GM19438 (cell line): ENCODE results near the gene UBALD1.
"Not testable (repeated sequence)": the region's sequence is repeated elsewhere in the genome, so short reads cannot be mapped to it uniquely, and the experiment has no call there.

Experiments used
- ATAC-seq: cut with Tn5 transposase; IDR thresholded peaks from one replicate; pipeline ENCODE4 v1.9.1; 2021; ENCODE audit warnings: low read depth; ENCODE audit not compliant: unreplicated experiment

UBALD1 gene

DNA sequence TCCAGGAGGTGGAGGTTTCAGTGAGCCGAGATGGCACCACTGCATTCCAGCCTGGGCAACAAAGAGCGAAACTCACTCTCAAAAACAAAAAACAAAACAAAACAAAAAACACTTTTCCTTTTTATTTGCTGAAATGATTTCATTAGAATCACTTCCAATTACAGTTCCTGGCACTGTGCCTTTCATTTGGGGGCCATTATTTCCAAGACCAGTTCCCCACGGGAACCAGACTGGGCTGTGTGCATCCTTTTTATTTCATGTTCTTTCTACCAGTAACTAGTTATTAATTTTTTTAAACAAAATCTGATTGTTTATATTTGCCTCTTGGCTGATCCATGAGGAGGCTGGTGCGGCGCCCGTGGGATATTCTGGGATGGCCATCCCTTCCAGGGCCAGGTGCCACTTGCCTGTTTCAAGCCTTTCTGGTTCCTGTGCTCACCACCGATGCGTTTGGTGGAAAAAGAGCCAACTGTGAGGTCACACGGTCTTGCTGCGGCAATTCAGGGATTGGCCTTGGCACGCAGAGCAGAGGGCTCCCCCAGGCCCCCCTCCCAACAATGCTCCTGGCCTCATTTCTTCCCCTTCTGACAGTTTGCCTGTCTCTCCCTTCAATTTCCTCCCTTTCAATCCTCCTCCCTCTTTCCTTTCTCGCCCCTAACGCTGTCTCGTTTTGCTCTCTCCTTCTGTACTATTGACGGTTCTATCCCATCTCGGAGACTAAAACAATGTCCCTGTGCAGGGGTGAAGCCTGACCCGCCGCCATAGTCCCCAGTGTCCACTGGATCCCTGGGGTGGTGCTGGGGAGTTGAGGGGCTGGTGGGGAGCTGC, 13.4 kb downstream of the UBALD1 start:
- ATAC-seq = no peak

GRCh38 chr16:4599545-4599944, 15.1 kb downstream of the UBALD1 start:
- ATAC-seq = no peak

- ATAC-seq = no peak
These were observed 15.7 kb downstream of the UBALD1 start for GRCh38 chr16:4599037-4599436.

DNA sequence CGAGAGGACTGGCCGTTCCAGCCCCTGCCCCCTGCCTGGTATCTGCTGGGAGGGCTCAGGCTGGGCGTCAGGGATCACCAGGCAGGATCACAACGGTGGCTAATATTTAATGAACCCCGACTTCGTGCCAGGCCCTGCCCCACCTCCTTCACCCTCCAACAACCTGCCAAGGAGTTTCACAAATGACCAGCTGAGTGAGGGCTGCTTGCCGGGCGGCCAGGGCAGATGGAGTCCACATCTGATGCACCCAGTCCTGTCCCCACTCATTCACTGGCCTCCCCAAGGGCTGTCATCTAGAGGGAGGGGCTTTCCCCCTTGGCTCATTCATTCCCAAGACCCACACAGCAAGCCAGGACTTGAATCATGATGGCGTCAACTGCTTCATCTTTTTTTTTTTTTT, 17.5 kb downstream of the UBALD1 start:
- no peak for ATAC-seq

DNA sequence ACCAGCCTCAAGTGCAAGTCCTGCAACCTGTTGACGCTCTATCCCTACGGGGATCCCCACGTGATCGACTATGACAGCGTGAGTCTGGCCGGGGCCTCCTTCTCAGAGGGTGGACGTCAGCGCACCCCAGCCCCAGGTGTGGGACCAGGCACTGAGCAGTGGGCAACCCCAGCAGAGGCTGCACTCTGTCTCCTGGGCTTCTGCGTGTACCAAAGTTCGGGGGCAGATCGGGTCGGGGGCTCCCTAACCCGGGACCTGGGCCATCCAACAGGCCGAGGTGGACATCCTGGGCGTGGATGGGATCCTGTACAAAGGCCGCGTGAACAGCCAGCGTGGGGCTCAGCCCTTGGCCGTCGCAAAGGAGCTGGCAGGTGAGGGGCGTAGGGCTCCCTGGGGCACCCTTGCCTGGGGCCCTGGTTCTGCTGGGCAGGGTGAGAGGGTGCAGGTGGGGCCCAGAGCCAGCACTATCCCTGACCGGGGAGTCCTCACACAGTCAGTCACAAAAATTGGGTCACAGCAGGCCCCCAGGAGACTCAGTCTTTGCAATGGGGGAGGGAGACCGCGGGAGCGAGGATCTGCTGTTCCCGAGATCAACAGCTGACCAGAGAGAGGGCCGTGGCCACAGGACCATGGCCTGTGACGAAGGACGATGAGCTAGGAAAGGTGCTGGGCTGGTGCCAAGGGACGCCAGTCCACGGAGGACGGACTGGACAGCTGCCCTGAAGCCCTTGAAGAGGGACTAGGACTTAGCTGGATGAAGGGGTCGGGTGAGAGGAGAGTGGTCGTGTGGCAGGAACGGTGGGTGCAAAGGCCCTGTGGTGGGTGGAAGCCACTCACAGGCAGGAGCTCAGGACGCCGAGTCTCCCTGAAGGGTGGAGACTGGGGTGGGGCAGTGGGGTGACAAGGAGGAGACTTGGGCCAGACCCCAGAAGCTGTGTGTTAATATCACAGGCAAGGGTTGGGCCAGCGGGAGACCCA, 20.0 kb downstream of the UBALD1 start:
- ATAC-seq = no peak

DNA sequence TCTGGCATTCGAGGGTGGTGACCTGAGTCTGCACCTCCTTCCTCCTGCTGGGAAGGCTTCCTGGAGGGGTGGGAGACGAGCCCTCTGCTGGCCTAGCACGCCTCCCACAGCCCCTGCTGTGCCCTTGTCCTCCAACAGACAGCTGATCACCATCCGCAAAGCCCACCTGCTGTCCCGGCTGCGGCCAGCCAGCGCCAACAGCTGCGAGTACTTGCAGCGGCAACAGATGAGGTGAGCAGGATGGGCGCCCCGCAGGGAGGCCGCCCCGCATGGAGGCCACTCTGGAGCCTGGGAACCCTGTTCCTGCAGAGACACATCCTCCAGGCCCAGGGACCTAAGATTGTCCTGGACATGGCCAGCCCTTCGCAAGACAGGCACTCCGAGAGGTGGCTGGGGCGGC, 21.6 kb downstream of the UBALD1 start:
- no peak for ATAC-seq

DNA sequence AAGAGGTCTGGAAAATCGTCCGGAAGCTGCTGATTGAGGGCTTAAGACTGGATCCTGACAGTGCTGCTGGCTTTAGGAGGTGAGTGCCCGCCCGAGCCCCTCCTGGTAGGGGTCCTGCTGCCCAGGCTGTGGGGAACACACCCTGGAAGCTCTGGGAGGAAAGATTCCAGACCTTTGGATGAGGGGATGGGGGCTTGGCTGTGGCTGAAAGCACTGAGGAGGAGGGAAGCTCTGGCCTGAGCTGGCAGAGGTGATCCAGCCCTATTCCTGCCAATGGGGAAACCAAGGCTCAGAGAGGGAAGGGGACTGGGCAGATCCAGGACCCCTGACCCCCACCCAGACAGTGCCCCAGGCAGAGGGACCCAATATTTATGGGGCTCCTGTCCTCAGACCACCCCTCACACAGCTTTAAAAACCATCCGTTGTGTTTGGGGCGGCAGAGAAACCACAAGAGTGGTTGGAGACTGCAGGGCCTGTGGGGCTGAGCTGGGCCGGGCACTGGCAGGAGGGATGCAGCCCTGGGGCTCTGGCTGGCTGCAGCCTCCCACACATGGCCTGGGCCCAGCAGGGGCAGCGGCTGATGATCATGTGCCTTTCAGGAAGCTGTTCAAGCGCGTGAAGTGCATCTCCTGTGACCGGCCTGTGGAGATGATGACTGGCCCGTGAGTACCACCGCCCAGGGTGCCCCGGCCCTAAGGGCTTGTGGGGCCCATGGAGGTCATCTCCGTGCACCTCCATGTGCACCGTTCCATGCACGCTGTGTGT, 22.8 kb downstream of the UBALD1 start:
- ATAC-seq = no peak

DNA sequence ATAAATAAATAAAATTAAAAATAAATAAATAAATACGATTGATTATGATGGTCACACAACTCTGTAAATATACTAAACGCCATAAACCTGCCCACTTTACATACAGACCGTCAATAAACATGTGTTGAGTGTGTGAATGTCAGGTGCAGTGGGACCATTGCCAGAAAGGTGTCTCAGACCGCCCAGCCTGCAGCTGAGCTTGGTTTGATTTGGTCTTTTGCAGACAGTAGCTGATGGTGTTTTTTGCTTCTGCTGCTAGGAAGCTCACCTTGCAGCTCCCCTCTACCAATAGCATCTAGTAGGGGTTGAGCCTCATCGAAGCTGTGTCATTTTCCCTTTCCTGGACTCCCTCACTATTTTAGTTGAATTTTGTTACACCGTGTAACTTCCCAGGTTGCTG, 23.5 kb downstream of the UBALD1 start:
- ATAC-seq = no peak

- no peak for ATAC-seq
These were observed 25.7 kb downstream of the UBALD1 start for GRCh38 chr16:4588961-4589360.

DNA sequence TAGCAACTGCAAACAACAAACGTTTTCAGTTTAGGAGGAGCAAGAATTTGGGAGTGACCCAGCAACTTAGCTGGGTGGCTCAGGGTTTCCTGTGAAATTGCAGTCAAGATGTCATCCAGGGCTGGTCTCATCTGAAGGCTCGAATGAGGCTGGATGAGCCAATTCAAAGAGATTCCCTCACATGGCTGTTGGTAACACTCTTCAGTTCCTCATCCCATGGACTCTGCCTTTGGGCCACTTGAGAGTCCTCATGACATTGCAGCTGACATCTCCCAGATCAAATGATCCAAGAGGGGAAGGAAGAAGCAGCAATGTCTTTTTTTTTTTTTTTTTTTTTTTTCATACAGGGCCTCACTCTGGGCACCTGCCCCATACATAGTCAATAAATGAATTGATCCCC, 26.3 kb downstream of the UBALD1 start:
- ATAC-seq = no peak

DNA sequence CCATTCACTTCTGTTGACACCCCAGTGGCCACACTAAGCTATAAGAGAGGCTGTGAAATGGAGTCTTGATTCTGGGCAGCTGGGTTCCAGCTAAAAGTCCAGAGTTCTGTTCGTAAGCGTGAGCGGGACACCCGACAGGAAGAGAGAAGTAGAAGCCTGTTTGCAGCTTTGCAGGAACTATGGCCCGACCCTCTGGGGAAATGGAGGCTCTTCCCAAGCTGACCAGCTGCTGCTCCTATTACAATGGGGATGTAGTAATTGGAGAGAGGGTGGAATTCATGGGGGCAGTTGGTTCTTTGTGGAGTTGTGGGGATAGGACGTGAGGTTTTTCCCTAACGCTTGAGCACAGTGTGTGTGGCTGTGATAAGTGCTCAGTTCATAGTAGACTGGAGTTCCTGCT, 28.4 kb downstream of the UBALD1 start:
- no peak for ATAC-seq

GRCh38 chr16:4583906-4584305, 30.8 kb downstream of the UBALD1 start:
- ATAC-seq = no peak

DNA sequence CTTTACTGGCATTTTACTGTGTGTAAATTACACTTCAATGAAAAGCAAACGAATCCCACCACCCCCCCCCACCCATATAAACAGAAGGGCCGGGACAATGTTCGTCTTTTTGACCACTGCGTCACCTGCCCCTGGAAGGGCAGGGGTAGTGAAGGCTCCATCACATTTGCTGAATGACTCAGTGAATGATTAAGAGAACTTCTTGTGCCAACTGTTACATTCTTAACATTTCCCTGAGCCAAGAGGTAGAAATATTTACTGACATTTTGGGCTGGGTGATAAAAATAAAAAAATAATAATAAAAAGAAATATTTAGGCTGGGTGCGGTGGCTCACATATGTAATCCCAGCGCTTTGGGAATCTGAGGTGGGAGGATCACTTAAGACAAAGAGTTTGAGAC, 34.4 kb downstream of the UBALD1 start:
- no peak for ATAC-seq

- ATAC-seq = no peak
These were observed 35.6 kb downstream of the UBALD1 start for GRCh38 chr16:4578961-4579530.

DNA sequence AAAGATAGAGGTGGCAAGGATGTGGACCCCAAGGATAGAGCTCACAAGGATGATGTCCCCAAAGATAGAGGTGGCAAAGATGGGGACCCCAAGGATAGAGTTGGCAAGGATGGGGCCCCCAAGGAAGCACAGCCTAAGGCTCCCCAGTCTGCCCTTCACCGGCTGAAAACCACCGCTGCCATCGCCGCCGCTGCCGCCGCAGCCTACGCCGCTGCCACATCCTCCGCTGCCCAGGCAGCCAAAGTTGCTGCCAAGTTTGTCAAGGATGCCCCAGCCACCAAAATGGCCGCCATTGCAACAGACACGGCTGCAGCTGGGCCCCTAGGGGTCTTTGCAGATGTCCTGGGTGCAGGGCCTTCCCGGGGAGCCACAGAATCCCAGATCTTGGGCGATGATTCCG, 38.7 kb downstream of the UBALD1 start:
- ATAC-seq = no peak

GRCh38 chr16:4574919-4575705, 39.6 kb downstream of the UBALD1 start:
- ATAC-seq = no peak

GRCh38 chr16:4573926-4574325, 40.8 kb downstream of the UBALD1 start:
- not testable (repeated sequence) for ATAC-seq

GRCh38 chr16:4572715-4573114, 42.0 kb downstream of the UBALD1 start:
- no peak for ATAC-seq

DNA sequence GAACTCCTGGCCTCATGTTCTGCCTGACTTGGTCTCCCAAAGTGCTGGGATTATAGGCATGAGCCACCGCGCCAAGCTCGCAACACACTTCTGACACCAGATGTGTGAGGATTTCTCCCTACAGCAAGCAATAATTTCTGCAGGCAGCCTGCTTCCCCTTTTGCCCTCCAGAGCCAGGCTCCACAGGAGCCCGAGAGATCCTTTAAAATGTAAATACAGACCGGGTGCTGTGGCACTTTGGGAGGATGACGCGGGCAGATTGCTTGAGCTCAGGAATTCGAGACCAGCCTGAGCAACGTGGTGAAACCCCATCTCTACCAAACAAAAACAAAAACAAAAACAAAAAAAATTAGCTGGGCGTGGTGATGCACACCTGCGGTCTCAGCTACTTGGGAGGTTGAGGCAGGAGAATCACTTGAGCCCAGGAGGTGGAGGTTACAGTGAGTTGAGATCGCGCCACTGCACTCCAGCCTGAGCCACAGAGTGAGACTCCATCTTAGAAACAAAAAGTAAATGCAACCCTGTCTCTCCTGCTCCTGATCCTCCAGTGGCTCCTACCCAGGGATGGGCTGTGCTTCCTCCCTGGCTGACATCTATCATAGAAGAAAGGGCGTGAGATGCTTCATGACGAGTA, 43.9 kb downstream of the UBALD1 start:
- ATAC-seq = no peak
